Heart right ventricle (tissue), 16 donors: ENCODE results near the gene MUC5AC. TPM values are rescaled to one million over a fixed set of nuclear protein-coding genes. Genes with fewer than 3 reads are reported as not detected.
"Not testable (repeated sequence)": the region's sequence is repeated elsewhere in the genome, so short reads cannot be mapped to it uniquely, and the experiment has no call there.

Source experiments
- ATAC-seq, 8 donors: fragments of 200-7000 bp; cut with Tn5 transposase; one replicate each; pipeline ENCODE4 v1.9.1; 2020; ENCODE audit warnings: mild to moderate bottlenecking in 8 of 8, moderate library complexity in 8 of 8, moderate number of reproducible peaks in 1 of 8
- DNase-seq, 2 donors: peaks; one replicate each; pipeline ENCODE4 v3.0.0-alpha.2; 2020
- H3K27ac ChIP-seq, 10 donors: fragments of 200-600 bp; sonication (generic) in 2 of 10; one replicate each; pipeline versions ENCODE4 v1.5.0 to v1.8.0; 2020 to 2022; ENCODE audit warnings: mild to moderate bottlenecking in 3 of 10
- H3K27me3 ChIP-seq, 7 donors: fragments of 200-600 bp; one replicate each; pipeline ENCODE4 v1.8.0; 2021 to 2022; ENCODE audit warnings: mild to moderate bottlenecking in 2 of 7
- H3K36me3 ChIP-seq, 9 donors: fragments of 200-600 bp; sonication (generic) in 1 of 9; one replicate each; pipeline versions ENCODE4 v1.5.0 to v1.8.0; 2020 to 2022; ENCODE audit warnings: mild to moderate bottlenecking in 2 of 9
- H3K4me1 ChIP-seq, 9 donors: fragments of 200-600 bp; sonication (generic) in 1 of 9; one replicate each; pipeline versions ENCODE4 v1.5.0 to v1.8.0; 2020 to 2022; ENCODE audit warnings: mild to moderate bottlenecking in 4 of 9
- H3K4me3 ChIP-seq, 10 donors: fragments of 200-600 bp; sonication (generic) in 2 of 10; one replicate each; pipeline versions ENCODE4 v1.5.0 to v1.8.0; 2020 to 2022; ENCODE audit warnings: mild to moderate bottlenecking in 7 of 10, moderate library complexity in 2 of 10
- H3K9me3 ChIP-seq, 11 donors: fragments of 200-600 bp in 10 of 11; sonication (generic) in 2 of 11; one replicate each; pipeline versions ENCODE4 v1.5.0 to v1.8.0; 2013 to 2022; ENCODE audit warnings: mild to moderate bottlenecking in 2 of 11, control low read depth in 1 of 11, moderate library complexity in 1 of 11
- CTCF ChIP-seq, 9 donors: fragments of 200-600 bp; sonication (generic) in 2 of 9; IDR thresholded peaks; one replicate each; pipeline versions ENCODE4 v1.5.0 to v1.8.0; 2021 to 2022; ENCODE audit warnings: antibody characterized with exemption in 9 of 9, mild to moderate bottlenecking in 5 of 9, moderate library complexity in 1 of 9
- WGBS, 2 donors: extraction: QIAGEN DNeasy Blood & Tissue Kit; methylation state at CpG; one replicate each; pipeline ENCODE4 v1.1.7; 2013; ENCODE audit warnings: inconsistent platforms in 1 of 2; 5-methylcytosine and 5-hydroxymethylcytosine counted together
- intact Hi-C, 10 donors: fragments of 100-400 bp; cut with DNase I; formaldehyde crosslinking; loops; one replicate each; pipeline versions ENCODE4 v1.11.1 to v1.14.2; 2022
- polyA plus RNA-seq, 2 donors: library from polyadenylated mRNA; stranded (reverse); fragments of 200-250 nt; gene quantifications; one replicate each; pipeline ENCODE4 v1.2.3, GENCODE V29; 2013
- total RNA-seq, 10 donors: library from RNA; stranded (reverse); fragmentation: NEBNext Ultra II Directional in 3 of 10; extraction: Animal tissue kit (Norgen Biotek cat#: 25700) in 3 of 10; gene quantifications; one replicate each; pipeline versions ENCODE4 v1.2.1 to v1.2.4, GENCODE V29; 2021 to 2023
- donor health status: Arrhythmogenic right ventricular cardiomyopathy.
- donor health status: ischemic (EF 13 %, LVEDD 7.1; RV severe dilation, severe dysfunction).
- donor health status: healthy with polysubstance abuse.
- donor health status: DM: no; HTN: yes; CAD: no.
- donor health status: DM: no; HTN: no; CAD: no.
- donor health status: ischemic (EF 25% LVEDD 6.9; RV normal size, moderate dysfunction).
- donor health status: ischemic (EF 25% LVEDD 5.7; RV mildly dilated, moderate dysfunction).
- donor health status: healthy.
- donor health status: DM: yes; HTN: yes; CAD: no.
- donor health status: Ischemic cardiomyopathy.
- donor health status: ischemic (EF 35%, LVEDD 5.7; RV mildly dilated, moderate dysfunction).
- donor health status: nonischemic (EF 11% LVEDD 7.7; RV severe dilation, severe dysfunction).
- donor health status: DM: yes; HTN: yes; CAD: no.
- donor health status: PGD.
- donor health status: ischemic (EF 29% LVEDD 5.4; RV normal size, mild dysfunction).
- donor health status: nonischemic (EF 23%, LVEDD 6.1; RV moderate dilation, normal function).

MUC5AC gene
- total and polyA plus RNA-seq, 12 donors = not detected

GRCh38 chr11:1208394-1209261 is 50.9 kb downstream of the MUC5AC start:
- DNase-seq (no peak), ATAC-seq (peak in 2 of 8 donors; percentile 19 to 33)
- Histone ChIP-seq H3K27ac (no peak overlapping the region), H3K36me3 (no peaks in the 10 kb centered on the region), H3K9me3 (peaks cover 0 to 41% (median 21%) of the 10 kb centered on the region in 11 donors), H3K4me1 (no peaks in the 10 kb centered on the region), H3K27me3 (peaks cover 0 to 18% (median 4%) of the 10 kb centered on the region in 7 donors), H3K4me3 (no peak overlapping the region)
- no peak for TF ChIP-seq CTCF (IDR thresholded peaks at IDR 0.05)
- intact Hi-C loops = no loop called here
- 91 to 94% methylated on average over 35 to 39 of the region's 39 CpGs for WGBS, 2 donors

GRCh38 chr11:1209371-1210057 is 51.8 kb downstream of the MUC5AC start:
- DNase-seq = no peak
- no peaks in the 10 kb centered on the region for H3K4me1 ChIP-seq
- intact Hi-C loops = no loop called here

GRCh38 chr11:1211838-1212237 is 54.1 kb downstream of the MUC5AC start:
- no peaks in the 10 kb centered on the region for H3K36me3 ChIP-seq
- H3K27me3 ChIP-seq = peaks cover 0 to 9% (median 0%) of the 10 kb centered on the region in 7 donors
- H3K4me1 ChIP-seq = no peaks in the 10 kb centered on the region
- intact Hi-C loops = no loop called here
- no peak for TF ChIP-seq CTCF (IDR thresholded peaks at IDR 0.05)
- no peak overlapping the region for H3K27ac ChIP-seq
- DNase-seq (no peak), ATAC-seq (no peak)
- peaks cover 0 to 47% (median 21%) of the 10 kb centered on the region in 11 donors for H3K9me3 ChIP-seq
- 75 to 85% methylated on average over 2 of the region's 2 CpGs for WGBS, 2 donors
- no peak overlapping the region for H3K4me3 ChIP-seq

More at GRCh38 chr11:1209371-1210057, 51.8 kb downstream of the MUC5AC start:
- peaks cover 0 to 47% (median 21%) of the 10 kb centered on the region in 11 donors for H3K9me3 ChIP-seq
- TF ChIP-seq CTCF (IDR thresholded peaks at IDR 0.05) = no peak
- ATAC-seq = no peak
- H3K36me3 ChIP-seq = no peaks in the 10 kb centered on the region
- no peak overlapping the region for H3K27ac ChIP-seq
- no peak overlapping the region for H3K4me3 ChIP-seq
- peaks cover 0 to 9% (median 0%) of the 10 kb centered on the region in 7 donors for H3K27me3 ChIP-seq
- 88 to 89% methylated on average over 17 of the region's 17 CpGs for WGBS, 2 donors

- H3K4me3 ChIP-seq, H3K36me3 ChIP-seq, H3K4me1 ChIP-seq, intact Hi-C loops, H3K27ac ChIP-seq, ATAC-seq, DNase-seq: not testable (repeated sequence)
- WGBS, 2 donors = 82 to 87% methylated on average over 8 of the region's 8 CpGs
- Histone ChIP-seq H3K27me3 (peaks cover 7 to 33% (median 24%) of the 10 kb centered on the region in 7 donors), H3K9me3 (peaks cover 0 to 34% (median 19%) of the 10 kb centered on the region in 11 donors)
Observed at GRCh38 chr11:1215826-1216225, 58.1 kb downstream of the MUC5AC start.
